Transverse colon (tissue), 4 donors: ENCODE measurements around the gene CHCHD6.

Experiments
- CTCF ChIP-seq, 5 experiments: fragments of 200-600 bp in 3 of 5; fragments of 450-650 bp in 2 of 5; sonication (generic) in 3 of 5; IDR thresholded peaks; 1 replicate in 2 of 5; 2 replicates in 3 of 5; pipeline ENCODE4 v1.5.1; 2016 to 2017; ENCODE audit warnings: antibody characterized with exemption in 5 of 5, inconsistent platforms in 3 of 5, mild to moderate bottlenecking in 2 of 5, moderate library complexity in 1 of 5
- POLR2A ChIP-seq: fragments of 450-650 bp; IDR thresholded peaks from one replicate; pipeline ENCODE4 v1.6.1; 2016; ENCODE audit warnings: antibody characterized with exemption, mild to moderate bottlenecking, moderate library complexity
- POLR2AphosphoS5 ChIP-seq, 3 donors: sonication (generic); formaldehyde crosslinking; IDR thresholded peaks; one replicate each; pipeline ENCODE4 v1.6.1; 2016; ENCODE audit warnings: antibody characterized with exemption in 3 of 3

GRCh38 chr3:126753191-126754160, 49.4 kb downstream of the CHCHD6 start:
- TF ChIP-seq CTCF (IDR thresholded peaks at IDR 0.05) (no peak), POLR2AphosphoS5 (IDR thresholded peaks at IDR 0.05) (no peak), POLR2A (no peak)
